DMS79 (cell line): ENCODE measurements around the gene ARIH2.
A peak's percentile ranks its signal among the peaks of the same experiment; 100 is the strongest.

Experiments used
- DNase-seq: peaks from one replicate; lab custom pipeline; 2025; lab: John Stamatoyannopoulos, UW

ARIH2 gene

GRCh38 chr3:49020330-49021212 is 101.9 kb downstream of the ARIH2 start:
- no peak for DNase-seq

DNA sequence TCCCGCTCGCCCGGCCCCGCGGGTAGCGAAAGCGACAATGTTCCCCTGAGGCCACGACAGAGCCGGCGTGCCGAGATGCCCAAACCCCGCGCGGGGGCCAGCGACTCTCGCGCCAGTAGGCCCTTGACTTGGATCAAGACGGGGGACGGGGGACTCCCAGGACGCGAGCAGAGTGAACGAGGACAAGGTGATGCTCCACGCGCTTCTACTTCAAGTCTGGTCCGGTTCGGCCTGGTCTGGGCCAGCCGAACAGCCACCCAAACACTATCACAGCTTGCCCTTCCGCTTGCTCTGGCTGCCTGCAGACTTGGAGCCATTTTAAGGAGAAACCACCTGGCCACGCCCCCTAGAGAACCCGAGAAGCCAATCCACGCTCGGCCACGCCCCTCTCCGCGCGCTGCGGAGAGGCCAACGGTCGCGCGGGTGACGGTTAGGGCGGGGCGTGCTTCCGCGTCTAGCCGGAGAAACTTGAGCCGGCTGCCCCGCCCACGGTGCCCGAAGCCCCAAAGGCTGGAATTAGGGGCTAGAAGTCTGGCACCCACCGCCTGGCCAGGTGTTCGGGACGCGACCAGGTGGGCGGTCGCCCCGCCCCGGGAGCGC is 102.7 kb downstream of the ARIH2 start:
- peak; percentile 82 for DNase-seq

DNA sequence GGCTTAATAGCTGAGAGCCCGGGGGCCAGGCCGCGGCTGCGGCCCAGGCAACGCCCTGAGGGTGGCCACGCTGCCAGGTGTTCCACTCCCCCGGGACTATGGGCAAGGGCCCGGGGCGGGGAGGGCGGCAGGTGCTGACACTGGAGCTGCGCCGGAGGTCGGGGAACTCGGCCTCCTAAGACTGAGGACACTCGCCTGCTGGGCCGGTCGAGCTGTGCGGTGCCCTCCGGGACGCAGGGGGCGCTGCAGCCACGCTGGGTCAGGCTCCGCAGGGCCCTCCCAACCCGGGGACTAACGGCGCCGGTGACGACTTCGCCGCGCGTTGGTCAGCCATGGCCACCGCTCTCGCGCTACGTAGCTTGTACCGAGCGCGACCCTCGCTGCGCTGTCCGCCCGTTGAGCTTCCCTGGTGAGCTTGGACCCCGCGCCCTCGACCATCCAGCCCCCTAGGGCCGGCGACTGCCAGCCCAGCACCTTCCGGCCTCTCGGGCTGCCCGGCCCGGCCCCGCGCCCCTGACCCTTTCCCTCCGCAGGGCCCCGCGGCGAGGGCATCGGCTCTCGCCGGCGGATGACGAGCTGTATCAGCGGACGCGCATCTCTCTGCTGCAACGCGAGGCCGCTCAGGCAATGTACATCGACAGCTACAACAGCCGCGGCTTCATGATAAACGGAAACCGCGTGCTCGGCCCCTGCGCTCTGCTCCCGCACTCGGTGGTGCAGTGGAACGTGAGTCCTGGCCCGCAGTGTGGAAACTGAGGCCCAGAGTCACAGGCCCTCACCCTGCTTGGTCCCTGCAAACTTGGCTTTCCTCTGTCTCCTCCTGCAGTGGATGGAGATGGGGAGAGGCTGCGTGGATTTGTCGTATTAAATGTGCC is 103.4 kb downstream of the ARIH2 start, which contains the start of gene NDUFAF3:
TSS of gene NDUFAF3 (plus strand) at position 309 of the 875 bp plus-strand sequence. CDS start at position 333, 24 bp downstream.
- peak; percentile 77 for DNase-seq

- DNase-seq, result no peak
Observed at GRCh38 chr3:49022688-49023171, 104.1 kb downstream of the ARIH2 start.

DNA sequence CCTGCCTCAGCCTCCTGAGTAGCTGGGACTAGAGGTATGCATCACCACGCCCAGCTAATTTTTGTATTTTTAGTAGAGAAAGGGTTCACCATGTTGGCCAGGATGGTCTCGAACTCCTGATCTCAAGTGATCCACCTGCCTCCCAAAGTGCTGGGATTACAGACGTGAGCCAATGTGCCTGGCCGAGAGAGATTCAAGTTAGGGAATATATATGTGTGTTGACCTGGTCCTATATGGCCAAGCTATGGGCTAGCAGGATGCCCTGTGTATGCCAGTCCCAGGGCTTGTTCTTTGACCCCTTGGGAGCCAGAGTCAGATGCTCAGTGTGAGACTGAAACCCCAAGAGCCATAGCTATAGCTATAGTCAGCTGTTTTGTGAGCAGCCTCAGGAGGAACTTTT is 105.1 kb downstream of the ARIH2 start:
- no peak for DNase-seq

- no peak for DNase-seq
Observed at GRCh38 chr3:49024449-49024848, 105.8 kb downstream of the ARIH2 start.

DNA sequence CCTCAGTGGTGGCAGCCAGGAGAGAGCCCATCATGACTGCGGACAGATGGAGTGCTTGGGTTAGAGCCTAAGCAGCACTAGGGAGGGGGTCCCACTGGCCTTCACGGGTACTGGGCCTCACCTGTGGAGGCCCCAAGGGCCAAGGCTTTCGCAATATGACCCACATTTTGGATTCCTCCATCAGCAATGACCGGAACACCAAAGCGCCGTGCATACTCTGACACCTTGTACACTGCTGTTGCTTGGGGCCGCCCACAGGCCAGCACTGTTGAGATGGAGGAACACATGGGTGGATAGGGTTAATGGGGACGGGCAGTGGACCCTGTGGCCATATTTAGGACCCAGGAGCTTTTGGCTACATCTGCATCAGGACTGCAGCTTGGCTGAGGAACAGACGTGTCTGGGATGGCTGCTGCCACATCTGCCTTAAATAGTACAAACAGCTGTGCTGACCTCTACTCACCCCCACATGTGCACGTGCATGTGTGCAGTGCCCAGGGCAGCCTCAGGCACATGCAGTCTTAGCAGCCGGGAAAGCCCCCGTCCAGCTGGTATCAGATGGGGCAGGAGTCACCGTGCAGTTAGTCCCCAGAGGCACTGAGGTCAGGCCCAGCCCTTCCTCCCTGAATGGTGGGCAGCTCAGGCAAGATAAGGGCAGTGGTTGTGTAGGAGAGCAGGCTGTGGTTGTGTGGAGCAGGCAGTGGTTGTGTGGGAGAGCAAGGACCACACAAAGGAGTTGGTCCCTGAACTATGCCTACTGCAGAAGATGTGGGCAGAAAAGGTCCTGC is 106.6 kb downstream of the ARIH2 start:
- DNase-seq, result no peak

GRCh38 chr3:49025793-49026520 is 107.3 kb downstream of the ARIH2 start:
- DNase-seq, result no peak

- no peak for DNase-seq
Observed at GRCh38 chr3:49026536-49026935, 107.9 kb downstream of the ARIH2 start.

- DNase-seq, result no peak
Observed at GRCh38 chr3:49027634-49028033, 109.0 kb downstream of the ARIH2 start.

GRCh38 chr3:49028298-49028672 is 109.6 kb downstream of the ARIH2 start:
- DNase-seq, result no peak

DNA sequence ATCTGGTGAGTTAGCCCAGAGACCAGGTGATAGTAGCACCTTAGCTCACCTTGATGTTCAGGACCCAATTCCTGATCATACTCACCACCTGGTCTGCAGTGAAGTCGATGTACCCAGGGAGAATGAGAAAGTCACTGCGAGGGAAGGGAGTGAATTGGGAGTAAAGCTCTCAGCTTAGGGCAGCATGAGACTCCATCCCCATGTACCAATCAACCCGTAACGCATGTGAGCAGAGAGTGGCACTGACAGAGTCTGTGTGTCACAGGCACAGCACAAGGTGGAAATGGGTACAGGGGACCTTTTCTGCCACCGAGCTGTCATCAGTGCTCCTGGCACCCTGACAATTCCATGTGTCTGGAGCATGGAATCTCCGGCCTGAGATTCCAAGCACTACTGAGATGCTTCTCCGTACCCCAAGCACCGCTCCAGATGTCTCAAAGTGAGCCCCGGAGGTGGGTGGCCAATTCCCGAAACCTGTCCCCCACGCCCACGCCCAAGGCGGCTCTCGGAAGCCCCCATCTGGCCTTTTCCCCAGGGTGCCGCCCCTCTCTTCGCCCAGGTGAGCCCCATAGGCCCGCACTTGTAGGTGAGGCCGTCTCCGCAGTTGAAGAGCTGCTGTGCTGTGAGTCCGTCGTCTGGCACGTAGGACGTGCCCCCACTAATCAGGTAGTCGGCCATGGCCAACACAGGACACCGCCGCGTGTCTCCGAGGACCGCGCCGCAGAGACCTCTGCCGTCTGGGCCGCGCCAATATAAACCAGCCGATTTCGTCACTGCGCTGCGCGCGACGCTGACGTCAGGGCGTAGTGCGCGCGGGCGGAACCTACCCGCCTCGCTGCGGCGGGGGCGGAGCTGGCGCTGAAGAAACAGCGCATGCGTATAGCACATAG is 110.3 kb downstream of the ARIH2 start, which contains the start of gene IMPDH2:
TSS of gene IMPDH2 (minus strand) at position 726 of the 890 bp plus-strand sequence. CDS start at position 678, 48 bp downstream.
- peak; percentile 35 for DNase-seq

DNA sequence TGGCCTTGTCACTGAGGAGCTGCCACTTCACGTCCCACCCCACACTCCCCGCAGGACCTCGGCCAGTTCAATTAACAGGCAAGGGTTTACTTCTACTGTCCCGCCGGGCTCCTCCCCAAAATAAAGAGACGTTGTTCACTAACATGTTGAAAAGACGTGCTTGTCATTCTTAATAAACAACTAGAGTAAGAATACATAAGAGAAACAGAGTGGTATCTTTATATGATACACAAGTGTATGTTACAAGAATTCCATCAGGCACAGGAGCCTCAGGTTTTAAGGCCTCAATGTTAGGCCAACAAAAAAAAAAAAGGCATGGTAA is 110.9 kb downstream of the ARIH2 start:
- DNase-seq, result no peak

GRCh38 chr3:49030321-49030720 is 111.7 kb downstream of the ARIH2 start:
- no peak for DNase-seq

DNA sequence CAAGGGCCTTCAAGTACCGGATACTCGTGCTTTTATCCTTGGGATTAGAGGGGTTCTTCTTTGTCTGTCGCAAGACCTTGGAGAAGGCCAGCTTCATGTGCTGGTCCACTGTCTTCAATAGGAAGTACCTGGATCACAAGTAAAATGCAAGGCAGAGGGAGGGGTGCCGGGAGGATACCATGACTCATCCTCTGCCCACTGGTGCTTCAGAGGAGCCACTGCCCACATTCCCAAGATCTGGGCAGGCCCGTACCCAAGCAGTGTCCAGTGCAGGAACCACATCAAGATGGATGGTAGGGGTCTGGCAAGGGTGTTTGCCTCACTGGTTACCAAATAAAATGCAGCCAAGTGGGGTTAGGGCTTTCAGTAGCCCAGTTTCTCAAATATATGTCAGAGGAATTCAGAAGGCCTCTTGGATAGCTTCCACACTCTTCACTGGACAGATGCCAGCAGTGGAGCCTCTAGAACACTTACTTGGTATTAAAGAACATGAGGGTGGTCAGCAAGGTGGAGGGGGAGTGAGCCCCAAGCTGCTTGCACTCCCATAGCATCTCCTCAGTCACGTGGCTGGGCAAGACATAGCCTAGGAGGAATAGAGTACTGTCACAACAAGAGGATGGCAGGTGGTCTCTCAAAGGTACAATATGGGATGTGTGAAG is 114.1 kb downstream of the ARIH2 start:
- DNase-seq, result no peak

DNA sequence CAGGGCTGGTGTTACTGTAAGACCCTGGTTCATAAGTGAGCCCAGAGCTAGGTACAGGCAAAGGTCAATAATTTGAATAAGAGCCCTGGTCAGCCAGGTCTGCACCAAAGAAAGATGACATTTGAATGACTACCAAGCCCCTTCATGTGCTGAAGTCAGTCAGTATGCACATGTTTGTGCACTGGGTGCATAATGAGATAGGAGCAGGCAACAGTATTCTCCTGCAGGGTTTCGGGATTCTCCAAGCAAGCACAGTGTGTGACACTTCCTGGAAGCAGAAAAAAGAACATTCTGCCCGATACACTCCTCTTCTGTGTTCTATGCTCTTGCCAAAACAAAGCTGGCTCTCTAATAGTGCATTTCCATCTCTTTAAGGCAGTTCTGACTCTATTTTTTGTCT is 116.0 kb downstream of the ARIH2 start:
- no peak for DNase-seq

DNA sequence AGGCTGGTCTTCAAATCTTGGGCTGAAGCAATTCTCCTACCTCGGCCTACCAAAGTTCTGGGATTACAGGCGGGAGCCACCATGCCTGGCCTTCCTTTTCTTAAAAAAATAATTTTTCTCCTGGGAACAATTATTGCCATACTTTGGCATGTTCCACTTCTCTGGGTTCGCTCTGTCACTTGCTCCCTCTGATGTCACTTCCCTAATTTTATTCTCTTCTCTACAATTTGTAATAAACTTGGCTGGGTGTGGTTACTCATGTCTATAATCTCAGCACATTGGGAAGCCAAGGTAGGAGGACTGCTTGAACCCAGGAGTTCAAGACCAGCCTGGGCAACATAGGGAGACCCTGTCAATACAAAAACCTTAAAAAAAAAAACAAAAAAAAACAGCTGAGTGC is 116.6 kb downstream of the ARIH2 start:
- DNase-seq, result no peak
